ENCODE data around the gene TRMT44.
A peak's percentile ranks its signal among the peaks of the same experiment; 100 is the strongest.

Gene TRMT44

GRCh38 chr4:8402181-8402597, 38.4 kb upstream of the TRMT44 start:
- no peak for DNase-seq (ENCODE audit: low spot score)
- peaks cover 3% of the 10 kb centered on the region; the same call in 1 of the 2 replicates for H3K36me3 ChIP-seq (ENCODE audit: low read depth)
- H3K4me3 ChIP-seq (ENCODE audit: severe bottlenecking), result no peak overlapping the region
- TF ChIP-seq CTCF (IDR thresholded peaks at IDR 0.05; ENCODE audit: poor library complexity, severe bottlenecking), result no peak
- no peaks in the 10 kb centered on the region for H3K4me1 ChIP-seq (ENCODE audit: insufficient read depth, poor library complexity, severe bottlenecking)
- no peaks in the 10 kb centered on the region for H3K9me3 ChIP-seq (ENCODE audit: severe bottlenecking)
- no peaks in the 10 kb centered on the region for H3K27me3 ChIP-seq (ENCODE audit: insufficient read depth, poor library complexity, severe bottlenecking)
- no peak for ATAC-seq (ENCODE audit: low read depth)
- H3K27ac ChIP-seq (ENCODE audit: poor library complexity, severe bottlenecking), result no peak overlapping the region

GRCh38 chr4:8402640-8403039, 37.9 kb upstream of the TRMT44 start:
- ATAC-seq (ENCODE audit: low read depth) (no peak), DNase-seq (ENCODE audit: low spot score) (no peak)
- H3K4me3 ChIP-seq (ENCODE audit: severe bottlenecking), result no peak overlapping the region
- no peaks in the 10 kb centered on the region for H3K9me3 ChIP-seq (ENCODE audit: severe bottlenecking)
- no peak overlapping the region for H3K27ac ChIP-seq (ENCODE audit: poor library complexity, severe bottlenecking)
- peaks cover 3% of the 10 kb centered on the region; the same call in 1 of the 2 replicates for H3K36me3 ChIP-seq (ENCODE audit: low read depth)
- H3K27me3 ChIP-seq (ENCODE audit: insufficient read depth, poor library complexity, severe bottlenecking), result no peaks in the 10 kb centered on the region
- TF ChIP-seq CTCF (IDR thresholded peaks at IDR 0.05; ENCODE audit: poor library complexity, severe bottlenecking), result no peak
- no peaks in the 10 kb centered on the region for H3K4me1 ChIP-seq (ENCODE audit: insufficient read depth, poor library complexity, severe bottlenecking)

- no peaks in the 10 kb centered on the region for H3K4me1 ChIP-seq (ENCODE audit: insufficient read depth, poor library complexity, severe bottlenecking)
- H3K27me3 ChIP-seq (ENCODE audit: insufficient read depth, poor library complexity, severe bottlenecking), result no peaks in the 10 kb centered on the region
- H3K4me3 ChIP-seq (ENCODE audit: severe bottlenecking), result no peak overlapping the region
- no peaks in the 10 kb centered on the region for H3K9me3 ChIP-seq (ENCODE audit: severe bottlenecking)
- TF ChIP-seq CTCF (IDR thresholded peaks at IDR 0.05; ENCODE audit: poor library complexity, severe bottlenecking), result peak; percentile 89
- H3K36me3 ChIP-seq (ENCODE audit: low read depth), result peaks cover 3% of the 10 kb centered on the region; the same call in 1 of the 2 replicates
- H3K27ac ChIP-seq (ENCODE audit: poor library complexity, severe bottlenecking), result no peak overlapping the region
- no peak for DNase-seq (ENCODE audit: low spot score)
- peak; percentile 93 for ATAC-seq (ENCODE audit: low read depth)
Measured at GRCh38 chr4:8403173-8403753, 37.3 kb upstream of the TRMT44 start.

- no peak overlapping the region for H3K27ac ChIP-seq (ENCODE audit: poor library complexity, severe bottlenecking)
- no peak for TF ChIP-seq CTCF (IDR thresholded peaks at IDR 0.05; ENCODE audit: poor library complexity, severe bottlenecking)
- ATAC-seq (ENCODE audit: low read depth), result no peak
Measured at GRCh38 chr4:8403976-8404375, 36.6 kb upstream of the TRMT44 start.

GRCh38 chr4:8404791-8405515, 35.6 kb upstream of the TRMT44 start:
- ATAC-seq (ENCODE audit: low read depth), result no peak
- Histone ChIP-seq H3K36me3 (ENCODE audit: low read depth) (peaks cover 3% of the 10 kb centered on the region; the same call in 1 of the 2 replicates), H3K4me1 (ENCODE audit: insufficient read depth, poor library complexity, severe bottlenecking) (no peaks in the 10 kb centered on the region), H3K27me3 (ENCODE audit: insufficient read depth, poor library complexity, severe bottlenecking) (no peaks in the 10 kb centered on the region), H3K27ac (ENCODE audit: poor library complexity, severe bottlenecking) (no peak overlapping the region), H3K9me3 (ENCODE audit: severe bottlenecking) (no peaks in the 10 kb centered on the region), H3K4me3 (ENCODE audit: severe bottlenecking) (no peak overlapping the region)
- no peak for TF ChIP-seq CTCF (IDR thresholded peaks at IDR 0.05; ENCODE audit: poor library complexity, severe bottlenecking)
- DNase-seq (ENCODE audit: low spot score), result no peak

More at GRCh38 chr4:8403976-8404375, 36.6 kb upstream of the TRMT44 start:
- Histone ChIP-seq H3K9me3 (ENCODE audit: severe bottlenecking) (no peaks in the 10 kb centered on the region), H3K36me3 (ENCODE audit: low read depth) (peaks cover 3% of the 10 kb centered on the region; the same call in 1 of the 2 replicates), H3K4me1 (ENCODE audit: insufficient read depth, poor library complexity, severe bottlenecking) (no peaks in the 10 kb centered on the region), H3K27me3 (ENCODE audit: insufficient read depth, poor library complexity, severe bottlenecking) (no peaks in the 10 kb centered on the region), H3K4me3 (ENCODE audit: severe bottlenecking) (no peak overlapping the region)
- no peak for DNase-seq (ENCODE audit: low spot score)
